GM23338 (cell line): Measurements from ENCODE around the gene FAM32A. TPM values are rescaled to one million over a fixed set of nuclear protein-coding genes. Genes with fewer than 3 reads are reported as not detected.
"Not testable (repeated sequence)": the region's sequence is repeated elsewhere in the genome, so short reads cannot be mapped to it uniquely, and the experiment has no call there.

ENCODE experiments used
- ATAC-seq: fragments of 200-7000 bp; cut with Tn5 transposase; 3 replicates; pipeline ENCODE4 v1.9.1; 2020
- DNase-seq: peaks from one replicate; pipeline ENCODE4 v3.0.0-alpha.2; 2015; ENCODE audit warnings: low spot score
- H2AFZ ChIP-seq: fragments of 200-600 bp; sonication (generic); 2 replicates; pipeline ENCODE4 v1.8.0; 2016; ENCODE audit warnings: antibody characterized with exemption, mild to moderate bottlenecking, moderate library complexity
- H3F3A ChIP-seq: fragments of 200-600 bp; sonication (generic); replicated peaks from 2 replicates; pipeline ENCODE4 v1.8.0; 2017; ENCODE audit warnings: antibody characterized with exemption, mixed run types, low read depth
- H3K27ac ChIP-seq: fragments of 200-600 bp; sonication (generic); 2 replicates; pipeline ENCODE4 v1.6.1; 2016; ENCODE audit warnings: low read depth
- H3K27me3 ChIP-seq: fragments of 200-600 bp; sonication (generic); 2 replicates; pipeline ENCODE4 v1.8.0; 2016; ENCODE audit warnings: mild to moderate bottlenecking, mixed run types, moderate library complexity; ENCODE audit not compliant: insufficient read depth
- H3K36me3 ChIP-seq: fragments of 200-600 bp; sonication (generic); 2 replicates; pipeline ENCODE4 v1.8.0; 2016; ENCODE audit warnings: mild to moderate bottlenecking; ENCODE audit not compliant: insufficient read depth
- H3K4me1 ChIP-seq: fragments of 200-600 bp; sonication (generic); 2 replicates; pipeline ENCODE4 v1.8.0; 2016; ENCODE audit warnings: mild to moderate bottlenecking, moderate library complexity; ENCODE audit not compliant: insufficient read depth
- H3K4me2 ChIP-seq: fragments of 200-600 bp; sonication (generic); 2 replicates; pipeline ENCODE4 v1.7.1; 2017; ENCODE audit warnings: mixed run types
- H3K4me3 ChIP-seq: fragments of 200-600 bp; sonication (generic); 2 replicates; pipeline ENCODE4 v1.6.1; 2016; ENCODE audit warnings: mixed run types
- H3K79me2 ChIP-seq: fragments of 200-600 bp; sonication (generic); replicated peaks from 2 replicates; pipeline ENCODE4 v1.8.0; 2017; ENCODE audit warnings: mild to moderate bottlenecking; ENCODE audit not compliant: insufficient read depth
- H3K9me2 ChIP-seq: fragments of 200-600 bp; sonication (generic); 2 replicates; pipeline ENCODE4 v1.8.0; 2017; ENCODE audit not compliant: insufficient read depth
- H4K20me1 ChIP-seq: fragments of 200-600 bp; sonication (generic); replicated peaks from 2 replicates; pipeline ENCODE4 v1.8.0; 2017; ENCODE audit warnings: mild to moderate bottlenecking; ENCODE audit not compliant: insufficient read depth
- H3K27ac Mint-ChIP-seq: 2 replicates; pipeline ENCODE4 v1.8.0; 2020; ENCODE audit warnings: inconsistent platforms, mild to moderate bottlenecking, moderate library complexity, mixed read lengths
- H3K27me3 Mint-ChIP-seq: 3 replicates; pipeline ENCODE4 v1.8.0; 2022; ENCODE audit warnings: low read depth, mild to moderate bottlenecking, moderate library complexity, mixed read lengths, inconsistent platforms; ENCODE audit not compliant: insufficient read depth, poor library complexity
- H3K36me3 Mint-ChIP-seq: 3 replicates; pipeline ENCODE4 v1.8.0; 2021; ENCODE audit warnings: low read depth, mild to moderate bottlenecking, inconsistent platforms, moderate library complexity, mixed read lengths
- H3K4me1 Mint-ChIP-seq: 3 replicates; pipeline ENCODE4 v1.8.0; 2020; ENCODE audit warnings: mild to moderate bottlenecking, inconsistent platforms, mixed read lengths
- H3K4me3 Mint-ChIP-seq: 3 replicates; pipeline ENCODE4 v1.8.0; 2021; ENCODE audit warnings: moderate library complexity, mild to moderate bottlenecking, inconsistent platforms, mixed read lengths
- H3K9me3 Mint-ChIP-seq: 3 replicates; pipeline ENCODE4 v1.8.0; 2020; ENCODE audit warnings: moderate library complexity, mild to moderate bottlenecking, inconsistent platforms, mixed read lengths
- ZNF114 ChIP-seq: fragments of 250-450 bp; sonication (Bioruptor Pico); IDR thresholded peaks from 2 replicates; pipeline ENCODE4 v1.5.0; 2020; ENCODE audit warnings: mild to moderate bottlenecking, moderate library complexity
- ZNF462 ChIP-seq: fragments of 250-450 bp; sonication (Bioruptor Pico); IDR thresholded peaks from 2 replicates; pipeline ENCODE4 v1.5.0; 2020; ENCODE audit warnings: mild to moderate bottlenecking, moderate library complexity
- polyA plus RNA-seq: library from polyadenylated mRNA; unstranded; fragments of >200 nt; fragmentation: Nextera tagmentation; extraction: Ambion mirVana; gene quantifications from 2 replicates; pipeline ENCODE4 v1.2.1, GENCODE V29; 2016
- total RNA-seq: library from RNA; depleted of rRNA; stranded (reverse); fragments of >200 nt; shearing (Covaris generic); gene quantifications from 2 replicates; pipeline ENCODE4 v1.2.3, GENCODE V29; 2014
- TF ChIP-seq, protein P1 (sequence below): IDR thresholded peaks from one replicate; pipeline ENCODE4 v1.6.1; 2018; ENCODE audit warnings: antibody characterized with exemption; ENCODE audit not compliant: unreplicated experiment

The FAM32A gene
- total and polyA plus RNA-seq, 2 experiments from 2014 or later: 58.2 to 67.3 TPM

DNA sequence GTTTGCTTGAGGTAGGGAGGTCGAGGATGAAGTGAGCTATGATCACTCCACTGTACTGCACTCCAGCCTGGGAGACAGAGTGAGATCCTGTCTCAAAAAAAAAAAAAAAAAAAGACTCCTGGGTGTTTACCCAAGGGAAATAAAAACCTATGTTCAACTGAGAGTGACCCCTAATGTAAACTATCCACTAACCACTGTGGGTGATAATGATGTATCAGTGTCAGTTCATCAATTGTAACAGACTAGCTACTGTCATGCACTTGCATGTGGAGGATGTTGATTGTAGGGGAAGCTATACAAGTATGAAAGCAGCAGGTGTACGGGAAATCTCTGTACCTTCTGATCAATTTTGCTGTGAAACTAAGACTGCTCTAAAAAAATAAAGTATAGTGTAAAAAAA is 9.3 kb upstream of the FAM32A start:
- no peak overlapping the region for H3K4me3 Mint-ChIP-seq
- no peak overlapping the region for H3K27ac Mint-ChIP-seq
- peaks cover 61% of the 10 kb centered on the region for H3K9me3 Mint-ChIP-seq
- no peaks in the 10 kb centered on the region for H3K36me3 Mint-ChIP-seq
- ATAC-seq (no peak), DNase-seq (no peak)
- Histone ChIP-seq H3K27me3 (no peaks in the 10 kb centered on the region), H2AFZ (no peak overlapping the region), H3K4me3 (no peak overlapping the region), H3K36me3 (no peaks in the 10 kb centered on the region), H3K4me2 (no peak overlapping the region), H4K20me1 (no peaks in the 10 kb centered on the region), H3K9me2 (no peaks in the 10 kb centered on the region), H3F3A (no peaks in the 10 kb centered on the region), H3K27ac (no peak overlapping the region), H3K79me2 (no peaks in the 10 kb centered on the region), H3K4me1 (no peaks in the 10 kb centered on the region)
- no peaks in the 10 kb centered on the region for H3K4me1 Mint-ChIP-seq
- H3K27me3 Mint-ChIP-seq: peaks cover 4% of the 10 kb centered on the region
- TF ChIP-seq ZNF462 (CRISPR knock-in tag) (no peak), ZNF114 (no peak)
- TF ChIP-seq, protein P1, sequence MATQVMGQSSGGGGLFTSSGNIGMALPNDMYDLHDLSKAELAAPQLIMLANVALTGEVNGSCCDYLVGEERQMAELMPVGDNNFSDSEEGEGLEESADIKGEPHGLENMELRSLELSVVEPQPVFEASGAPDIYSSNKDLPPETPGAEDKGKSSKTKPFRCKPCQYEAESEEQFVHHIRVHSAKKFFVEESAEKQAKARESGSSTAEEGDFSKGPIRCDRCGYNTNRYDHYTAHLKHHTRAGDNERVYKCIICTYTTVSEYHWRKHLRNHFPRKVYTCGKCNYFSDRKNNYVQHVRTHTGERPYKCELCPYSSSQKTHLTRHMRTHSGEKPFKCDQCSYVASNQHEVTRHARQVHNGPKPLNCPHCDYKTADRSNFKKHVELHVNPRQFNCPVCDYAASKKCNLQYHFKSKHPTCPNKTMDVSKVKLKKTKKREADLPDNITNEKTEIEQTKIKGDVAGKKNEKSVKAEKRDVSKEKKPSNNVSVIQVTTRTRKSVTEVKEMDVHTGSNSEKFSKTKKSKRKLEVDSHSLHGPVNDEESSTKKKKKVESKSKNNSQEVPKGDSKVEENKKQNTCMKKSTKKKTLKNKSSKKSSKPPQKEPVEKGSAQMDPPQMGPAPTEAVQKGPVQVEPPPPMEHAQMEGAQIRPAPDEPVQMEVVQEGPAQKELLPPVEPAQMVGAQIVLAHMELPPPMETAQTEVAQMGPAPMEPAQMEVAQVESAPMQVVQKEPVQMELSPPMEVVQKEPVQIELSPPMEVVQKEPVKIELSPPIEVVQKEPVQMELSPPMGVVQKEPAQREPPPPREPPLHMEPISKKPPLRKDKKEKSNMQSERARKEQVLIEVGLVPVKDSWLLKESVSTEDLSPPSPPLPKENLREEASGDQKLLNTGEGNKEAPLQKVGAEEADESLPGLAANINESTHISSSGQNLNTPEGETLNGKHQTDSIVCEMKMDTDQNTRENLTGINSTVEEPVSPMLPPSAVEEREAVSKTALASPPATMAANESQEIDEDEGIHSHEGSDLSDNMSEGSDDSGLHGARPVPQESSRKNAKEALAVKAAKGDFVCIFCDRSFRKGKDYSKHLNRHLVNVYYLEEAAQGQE: no peak

DNA sequence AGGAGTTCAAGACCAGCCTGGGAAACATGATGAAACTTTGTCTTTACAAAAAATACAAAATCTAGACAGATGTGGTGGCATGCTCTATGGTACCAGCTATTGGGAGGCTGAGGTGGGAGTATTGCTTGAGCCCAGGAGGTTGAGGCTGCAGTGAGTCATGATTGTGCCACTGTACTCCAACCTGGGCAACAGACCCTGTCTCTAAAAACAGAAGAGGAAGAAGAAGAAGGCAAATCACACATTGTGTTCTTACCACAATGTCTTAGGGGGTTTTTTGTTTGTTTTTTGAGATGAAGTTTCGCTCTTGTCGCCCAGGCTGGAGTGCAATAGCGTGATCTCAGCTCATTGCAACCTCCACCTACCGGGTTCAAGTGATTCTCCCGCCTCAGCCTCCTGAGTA is 6.3 kb upstream of the FAM32A start:
- H3F3A ChIP-seq, H3K4me3 Mint-ChIP-seq, H3K36me3 ChIP-seq, H3K4me1 ChIP-seq, ATAC-seq, H2AFZ ChIP-seq, H3K27me3 ChIP-seq, H3K79me2 ChIP-seq, H3K4me1 Mint-ChIP-seq, H3K4me2 ChIP-seq, H3K27ac Mint-ChIP-seq, H3K9me2 ChIP-seq, H3K27me3 Mint-ChIP-seq, H4K20me1 ChIP-seq, H3K4me3 ChIP-seq, H3K36me3 Mint-ChIP-seq, H3K27ac ChIP-seq, DNase-seq: not testable (repeated sequence)
- peaks cover 32% of the 10 kb centered on the region for H3K9me3 Mint-ChIP-seq
